Measurements from ENCODE around the gene CITED2. TPM values are rescaled to one million over a fixed set of nuclear protein-coding genes. Genes with fewer than 3 reads are reported as not detected.

Gene CITED2
- total RNA-seq, 1 donor from 2014 or later, result 122 TPM

DNA sequence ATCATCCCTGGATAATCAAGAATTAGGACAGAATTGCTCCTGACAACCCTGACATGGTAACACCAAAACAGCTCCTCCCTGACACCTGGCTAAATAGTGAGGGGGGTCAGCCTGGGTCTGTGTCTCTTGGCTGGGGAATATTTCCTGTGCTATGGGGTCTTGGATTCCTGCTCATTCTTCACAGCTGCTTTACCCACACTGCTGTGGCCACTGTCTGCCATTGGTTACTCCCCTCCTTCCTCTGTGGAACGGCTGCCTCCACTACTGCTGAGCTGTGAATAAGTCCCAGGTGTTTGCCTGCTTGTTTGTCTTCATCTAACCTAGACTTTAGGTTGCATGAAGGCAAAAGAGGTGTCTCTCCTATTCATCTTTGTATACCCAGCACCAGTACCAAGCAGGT is 48.8 kb downstream of the CITED2 start:
- Mint-ChIP-seq H3K36me3 (ENCODE audit: low read depth) (no peaks in the 10 kb centered on the region), H3K9me3 (peaks cover 6% of the 10 kb centered on the region), H3K4me1 (peaks cover 19% of the 10 kb centered on the region), H3K27me3 (ENCODE audit: low read depth) (no peaks in the 10 kb centered on the region), H3K4me3 (no peak overlapping the region), H3K27ac (ENCODE audit: unreplicated experiment) (no peak overlapping the region)
- TF ChIP-seq, protein P1, sequence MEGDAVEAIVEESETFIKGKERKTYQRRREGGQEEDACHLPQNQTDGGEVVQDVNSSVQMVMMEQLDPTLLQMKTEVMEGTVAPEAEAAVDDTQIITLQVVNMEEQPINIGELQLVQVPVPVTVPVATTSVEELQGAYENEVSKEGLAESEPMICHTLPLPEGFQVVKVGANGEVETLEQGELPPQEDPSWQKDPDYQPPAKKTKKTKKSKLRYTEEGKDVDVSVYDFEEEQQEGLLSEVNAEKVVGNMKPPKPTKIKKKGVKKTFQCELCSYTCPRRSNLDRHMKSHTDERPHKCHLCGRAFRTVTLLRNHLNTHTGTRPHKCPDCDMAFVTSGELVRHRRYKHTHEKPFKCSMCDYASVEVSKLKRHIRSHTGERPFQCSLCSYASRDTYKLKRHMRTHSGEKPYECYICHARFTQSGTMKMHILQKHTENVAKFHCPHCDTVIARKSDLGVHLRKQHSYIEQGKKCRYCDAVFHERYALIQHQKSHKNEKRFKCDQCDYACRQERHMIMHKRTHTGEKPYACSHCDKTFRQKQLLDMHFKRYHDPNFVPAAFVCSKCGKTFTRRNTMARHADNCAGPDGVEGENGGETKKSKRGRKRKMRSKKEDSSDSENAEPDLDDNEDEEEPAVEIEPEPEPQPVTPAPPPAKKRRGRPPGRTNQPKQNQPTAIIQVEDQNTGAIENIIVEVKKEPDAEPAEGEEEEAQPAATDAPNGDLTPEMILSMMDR (conservative IDR thresholded peaks at IDR 0.05), result no peak
- DNase-seq (ENCODE audit: low read depth, low spot score), result no peak

DNA sequence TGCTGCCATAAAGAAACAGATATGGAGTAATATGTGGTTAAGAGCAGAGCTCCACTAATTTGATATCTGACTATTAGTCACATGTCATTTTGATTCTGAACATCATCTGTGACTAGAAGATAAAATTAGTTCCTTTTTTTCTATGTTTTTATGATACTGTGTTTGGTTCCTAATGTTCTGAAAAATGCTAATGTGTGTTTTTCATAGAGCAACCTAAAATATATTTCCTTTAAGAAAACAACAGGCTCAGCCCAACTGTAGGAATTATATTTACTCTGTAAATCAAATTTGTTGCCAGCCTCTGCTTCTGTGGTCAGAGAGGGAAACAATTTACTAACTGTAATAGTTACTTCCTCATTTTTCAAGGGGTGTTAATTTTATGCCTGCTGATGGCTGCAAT is 49.3 kb downstream of the CITED2 start:
- TF ChIP-seq, protein P1 (conservative IDR thresholded peaks at IDR 0.05), result no peak
- no peak for DNase-seq (ENCODE audit: low read depth, low spot score)
- Mint-ChIP-seq H3K4me1 (peaks cover 19% of the 10 kb centered on the region), H3K4me3 (no peak overlapping the region), H3K36me3 (ENCODE audit: low read depth) (no peaks in the 10 kb centered on the region), H3K27me3 (ENCODE audit: low read depth) (no peaks in the 10 kb centered on the region), H3K27ac (ENCODE audit: unreplicated experiment) (no peak overlapping the region), H3K9me3 (peaks cover 6% of the 10 kb centered on the region)

DNA sequence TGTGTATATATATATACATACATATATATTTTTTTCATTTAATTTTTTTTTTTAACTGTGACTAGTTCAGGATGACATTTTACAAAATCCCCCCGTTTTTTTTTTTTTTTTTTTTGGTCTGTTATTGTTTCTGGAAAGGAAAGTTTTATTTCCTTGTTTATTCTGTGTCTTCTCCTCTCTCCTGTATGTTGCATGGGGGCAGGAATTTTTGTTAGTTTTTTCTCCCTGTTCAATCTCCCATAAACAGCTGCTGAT is 50.2 kb downstream of the CITED2 start:
- TF ChIP-seq, protein P1 (conservative IDR thresholded peaks at IDR 0.05), result no peak
- no peak overlapping the region for H3K4me3 Mint-ChIP-seq

DNA sequence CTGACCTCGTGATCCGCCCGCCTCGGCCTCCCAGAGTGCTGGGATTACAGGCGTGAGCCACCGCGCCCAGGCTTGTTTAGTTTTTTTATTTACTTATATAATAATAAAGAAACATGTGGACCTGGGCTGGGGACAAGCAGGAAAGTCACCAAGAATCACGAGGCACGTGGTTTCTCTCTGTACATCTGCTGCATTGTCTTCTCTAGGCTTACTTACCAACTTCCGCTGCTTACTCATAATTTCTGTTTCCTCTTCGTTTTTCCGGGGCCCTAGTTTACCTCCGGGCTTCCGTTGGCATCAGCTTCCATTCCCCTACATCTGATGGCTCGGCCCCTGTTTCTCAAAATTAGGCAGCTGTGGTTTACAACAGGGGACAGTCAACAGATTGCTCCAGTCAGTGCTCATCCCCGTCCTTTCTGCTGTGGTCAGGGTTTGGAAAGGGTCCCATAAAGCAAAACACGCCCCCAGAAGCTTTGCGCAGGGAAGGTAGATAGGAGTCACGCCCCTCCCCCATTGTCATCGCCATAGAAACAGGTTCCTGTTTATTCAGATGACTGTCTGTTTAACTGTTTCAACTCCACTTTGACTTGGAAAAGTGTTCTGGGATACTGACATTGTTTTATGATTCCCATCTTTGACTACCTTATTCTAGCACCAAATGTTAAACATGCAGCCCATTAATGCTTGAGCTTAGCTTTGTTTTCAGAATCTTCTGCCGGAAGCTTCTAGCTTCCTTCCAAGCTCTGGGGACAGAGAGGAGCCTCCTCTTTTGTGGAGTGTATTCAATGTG is 50.7 kb downstream of the CITED2 start:
- Mint-ChIP-seq H3K27ac (ENCODE audit: unreplicated experiment) (peak overlapping the region; percentile 39), H3K4me1 (peaks cover 19% of the 10 kb centered on the region), H3K4me3 (no peak overlapping the region), H3K36me3 (ENCODE audit: low read depth) (no peaks in the 10 kb centered on the region), H3K27me3 (ENCODE audit: low read depth) (no peaks in the 10 kb centered on the region), H3K9me3 (peaks cover 2% of the 10 kb centered on the region)
- peak; percentile 20 for DNase-seq (ENCODE audit: low read depth, low spot score)
- TF ChIP-seq, protein P1 (conservative IDR thresholded peaks at IDR 0.05), result no peak

More for the DNA sequence above, 50.2 kb downstream of the CITED2 start:
- no peak overlapping the region for H3K27ac Mint-ChIP-seq (ENCODE audit: unreplicated experiment)
- no peaks in the 10 kb centered on the region for H3K27me3 Mint-ChIP-seq (ENCODE audit: low read depth)
- peaks cover 19% of the 10 kb centered on the region for H3K4me1 Mint-ChIP-seq
- peaks cover 5% of the 10 kb centered on the region for H3K9me3 Mint-ChIP-seq
- no peak for DNase-seq (ENCODE audit: low read depth, low spot score)
- no peaks in the 10 kb centered on the region for H3K36me3 Mint-ChIP-seq (ENCODE audit: low read depth)

Other genes with a start within 250 kb of the CITED2 start
- 8.6 and 9.3 TPM in 2 replicates for gene HECA, start 239.6 kb downstream of the CITED2 start, total RNA-seq
- gene TXLNB, start 82.7 kb downstream of the CITED2 start, total RNA-seq, result 0.61 and 0.65 TPM in 2 replicates